GM18858 (cell line): ENCODE measurements around the gene DDX11.
"Not testable (repeated sequence)": the region's sequence is repeated elsewhere in the genome, so short reads cannot be mapped to it uniquely, and the experiment has no call there.

Experiments used
- ATAC-seq: cut with Tn5 transposase; IDR thresholded peaks from one replicate; pipeline ENCODE4 v1.9.1; 2021; ENCODE audit not compliant: unreplicated experiment

The DDX11 gene

GRCh38 chr12:31121022-31121728, 47.5 kb downstream of the DDX11 start:
- not testable (repeated sequence) for ATAC-seq

DNA sequence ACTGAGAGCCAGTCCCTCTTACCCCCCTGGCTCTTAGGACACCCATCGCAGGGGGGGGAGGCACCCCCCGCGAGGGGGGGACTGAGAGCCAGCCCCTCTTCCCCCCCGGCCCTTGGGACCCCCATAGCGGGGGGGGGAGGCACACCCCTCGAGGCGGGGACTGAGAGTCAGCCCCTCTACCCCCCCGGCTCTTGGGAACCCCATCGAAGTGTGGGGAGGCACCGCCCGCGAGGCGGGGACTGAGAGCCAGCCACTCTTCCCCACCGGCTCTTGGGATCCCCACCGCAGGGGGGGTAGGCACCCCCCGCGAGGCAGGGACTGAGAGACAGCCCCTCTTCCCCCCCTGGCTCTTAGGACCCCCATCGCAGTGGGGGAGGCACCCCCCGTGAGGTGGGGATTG, 48.8 kb downstream of the DDX11 start:
- ATAC-seq, result no peak

DNA sequence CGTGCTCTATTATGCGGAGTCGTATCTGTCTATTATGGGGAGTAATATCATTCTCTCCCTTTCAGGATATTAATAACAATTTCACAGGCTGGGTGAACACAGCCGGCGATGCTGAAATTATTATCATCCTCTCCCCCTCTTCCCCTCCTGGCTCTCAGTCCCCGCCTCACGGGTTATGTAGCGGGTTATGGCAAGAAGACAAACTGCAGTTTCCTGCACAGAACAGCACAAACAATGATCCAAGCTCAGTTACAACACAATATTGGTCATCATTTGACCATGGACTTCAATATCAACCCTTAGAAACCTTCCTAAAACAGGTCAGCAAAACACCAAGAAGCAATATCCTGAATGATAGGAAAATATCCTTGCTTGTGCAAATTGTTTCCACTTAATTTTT, 50.5 kb downstream of the DDX11 start:
- ATAC-seq, result not testable (repeated sequence)

DNA sequence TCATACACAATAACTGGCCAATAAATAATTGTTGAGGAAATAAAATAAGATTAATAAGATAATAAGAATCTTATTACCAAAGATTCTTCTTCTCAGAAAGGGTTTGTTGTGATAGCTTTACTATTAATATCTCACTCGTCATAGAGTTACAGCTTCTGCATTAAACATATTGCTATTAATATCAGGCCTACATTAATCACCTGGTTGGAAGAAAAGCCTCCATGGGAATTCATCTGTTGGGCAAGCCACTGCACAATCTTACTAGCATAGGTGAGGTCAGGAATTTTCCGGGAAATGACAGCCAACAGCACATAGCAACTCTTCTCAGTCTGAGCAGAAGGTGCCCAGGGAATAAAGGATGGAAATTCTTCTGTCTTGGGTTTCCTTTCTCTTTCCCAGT, 51.5 kb downstream of the DDX11 start:
- not testable (repeated sequence) for ATAC-seq

DNA sequence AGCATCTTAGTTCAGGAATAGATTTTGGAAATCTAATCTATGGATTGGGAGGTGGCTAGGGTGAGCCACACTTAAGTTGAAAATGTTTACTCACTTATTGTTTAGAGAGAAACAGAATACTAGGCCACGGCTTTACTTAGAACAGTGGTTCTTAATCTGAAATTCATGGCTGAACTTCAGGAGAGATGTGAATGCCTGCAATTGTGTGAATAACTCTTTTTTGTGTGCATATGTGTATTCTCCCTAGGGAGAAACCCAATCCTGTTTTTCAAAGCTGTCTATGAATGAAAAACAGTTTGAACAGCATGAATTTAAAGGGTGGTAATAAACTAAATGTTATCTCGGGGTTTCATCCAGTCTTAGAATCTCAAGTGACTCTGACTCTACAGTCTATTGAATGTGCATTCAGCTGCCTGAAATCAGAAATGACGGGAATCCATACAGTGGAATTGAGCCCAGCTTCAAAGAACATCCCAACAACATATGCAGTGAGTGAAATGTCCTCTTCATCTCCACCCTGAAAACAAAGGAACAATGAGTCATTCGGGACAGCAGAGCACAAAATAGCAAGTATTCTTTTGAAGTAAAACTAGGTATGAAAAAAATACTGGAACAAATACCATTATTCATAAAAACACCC, 53.7 kb downstream of the DDX11 start:
- ATAC-seq, result not testable (repeated sequence)

DNA sequence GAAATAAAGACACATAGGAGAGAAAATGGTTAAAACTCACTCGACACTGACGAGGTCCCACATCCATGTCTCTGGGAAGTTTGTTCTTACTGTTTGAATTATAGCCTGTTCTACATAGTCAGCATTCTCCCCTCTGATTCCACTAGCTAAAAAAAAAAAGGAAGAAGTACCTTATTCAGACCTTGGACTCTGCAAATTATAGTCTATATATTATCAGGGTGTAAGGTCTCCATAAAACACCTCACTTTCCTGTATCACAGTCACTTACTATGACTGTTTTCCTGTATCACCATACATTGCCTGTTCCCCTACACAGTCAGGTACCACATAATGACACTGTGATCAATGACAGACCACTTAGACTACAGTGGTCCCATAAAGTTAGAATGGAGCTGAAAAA, 62.9 kb downstream of the DDX11 start:
- not testable (repeated sequence) for ATAC-seq

DNA sequence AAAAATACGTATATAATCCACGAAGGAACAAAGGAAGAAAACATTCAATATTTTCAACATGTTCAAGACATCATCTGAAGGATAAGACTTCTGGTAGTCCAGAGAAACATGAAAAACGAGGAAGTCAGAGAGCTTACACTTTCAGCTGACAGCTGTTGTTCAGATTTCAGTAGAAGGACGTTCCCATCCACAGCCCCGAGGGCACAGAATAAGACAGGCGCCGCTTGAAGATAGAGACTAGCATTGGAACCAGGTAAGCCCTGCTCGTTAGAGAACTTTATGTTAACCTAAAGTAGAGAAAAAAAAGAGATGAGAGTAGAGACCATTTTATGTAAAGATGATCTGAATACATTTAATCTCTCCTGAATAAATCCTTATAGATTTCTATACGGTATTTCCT, 71.1 kb downstream of the DDX11 start:
- ATAC-seq, result not testable (repeated sequence)

GRCh38 chr12:31145296-31145695, 71.6 kb downstream of the DDX11 start:
- not testable (repeated sequence) for ATAC-seq

DNA sequence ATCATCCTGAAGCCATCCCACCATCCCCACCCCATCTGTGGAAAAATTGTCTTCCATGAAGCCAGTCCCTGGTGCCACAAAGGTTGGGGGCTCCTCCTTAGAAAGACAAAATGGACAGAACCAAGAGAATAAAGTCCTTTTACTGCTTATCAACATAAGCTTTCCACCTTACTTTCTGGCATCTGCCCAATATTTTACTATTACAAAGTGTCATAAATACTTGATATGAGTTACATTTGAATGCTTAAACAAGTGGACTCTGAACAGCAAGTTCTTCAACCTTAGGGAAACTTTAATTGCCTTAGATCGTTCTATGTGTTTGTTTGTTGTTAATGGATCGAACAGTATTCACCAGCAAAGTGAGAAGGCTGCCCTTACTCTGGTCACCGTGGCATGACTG, 73.8 kb downstream of the DDX11 start:
- ATAC-seq, result not testable (repeated sequence)

DNA sequence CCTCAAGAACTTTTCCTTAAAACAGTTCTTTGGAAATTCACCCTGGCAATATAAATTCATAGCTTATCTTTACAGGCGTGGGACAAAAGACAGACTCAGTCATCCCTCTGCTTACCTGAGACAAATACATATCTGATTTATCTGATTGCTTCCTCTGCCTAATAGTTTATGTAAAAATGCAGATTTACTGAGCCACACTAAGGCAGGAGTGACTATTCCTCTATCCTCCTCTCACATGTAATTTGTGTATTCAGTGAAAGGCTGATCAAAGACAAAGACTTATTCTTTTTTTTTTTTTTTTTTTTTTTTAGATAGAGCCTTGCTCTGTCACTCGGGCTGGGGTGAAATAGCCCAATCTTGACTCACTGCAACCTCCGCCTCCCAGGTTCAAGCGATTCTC, 77.1 kb downstream of the DDX11 start:
- ATAC-seq, result not testable (repeated sequence)
